Cardiac septum (tissue), 1 donor: ENCODE data around the gene MRPS12. TPM values are rescaled to one million over a fixed set of nuclear protein-coding genes. Genes with fewer than 3 reads are reported as not detected.
A peak's percentile ranks its signal among the peaks of the same experiment; 100 is the strongest.
"Not testable (repeated sequence)": the region's sequence is repeated elsewhere in the genome, so short reads cannot be mapped to it uniquely, and the experiment has no call there.

Experiments used
- DNase-seq: peaks from one replicate; pipeline ENCODE4 v3.0.0-alpha.2; 2020; ENCODE audit warnings: low spot score
- intact Hi-C: fragments of 100-400 bp; cut with DNase I; formaldehyde crosslinking; loops from one replicate; pipeline ENCODE4 v1.14.0; 2022
- long read RNA-seq: library from polyadenylated mRNA; unstranded; transcript quantifications from one replicate; pipeline ENCODE4 v2.0.0, GENCODE V29; 2021
- total RNA-seq: library from RNA; stranded (reverse); fragmentation: NEBNext Ultra II Directional; extraction: Animal tissue kit (Norgen Biotek cat#: 25700); gene quantifications from one replicate; pipeline ENCODE4 v1.2.1, GENCODE V29; 2021
- donor health status: DM: no; HTN: no; CAD: no.

Gene MRPS12
- total RNA-seq = 40.4 TPM
- long read RNA-seq, transcript MRPS12-202 (3 exons, 929 nt) = minor isoform, 10 of 39 reads
- long read RNA-seq, transcript MRPS12-201 (3 exons, 1,207 nt) = major isoform, 22 of 39 reads
- long read RNA-seq, partial matches to known transcripts = 0 of 39 reads
- long read RNA-seq, other reads (novel, unspliced or antisense) = 3 of 39 reads

DNA sequence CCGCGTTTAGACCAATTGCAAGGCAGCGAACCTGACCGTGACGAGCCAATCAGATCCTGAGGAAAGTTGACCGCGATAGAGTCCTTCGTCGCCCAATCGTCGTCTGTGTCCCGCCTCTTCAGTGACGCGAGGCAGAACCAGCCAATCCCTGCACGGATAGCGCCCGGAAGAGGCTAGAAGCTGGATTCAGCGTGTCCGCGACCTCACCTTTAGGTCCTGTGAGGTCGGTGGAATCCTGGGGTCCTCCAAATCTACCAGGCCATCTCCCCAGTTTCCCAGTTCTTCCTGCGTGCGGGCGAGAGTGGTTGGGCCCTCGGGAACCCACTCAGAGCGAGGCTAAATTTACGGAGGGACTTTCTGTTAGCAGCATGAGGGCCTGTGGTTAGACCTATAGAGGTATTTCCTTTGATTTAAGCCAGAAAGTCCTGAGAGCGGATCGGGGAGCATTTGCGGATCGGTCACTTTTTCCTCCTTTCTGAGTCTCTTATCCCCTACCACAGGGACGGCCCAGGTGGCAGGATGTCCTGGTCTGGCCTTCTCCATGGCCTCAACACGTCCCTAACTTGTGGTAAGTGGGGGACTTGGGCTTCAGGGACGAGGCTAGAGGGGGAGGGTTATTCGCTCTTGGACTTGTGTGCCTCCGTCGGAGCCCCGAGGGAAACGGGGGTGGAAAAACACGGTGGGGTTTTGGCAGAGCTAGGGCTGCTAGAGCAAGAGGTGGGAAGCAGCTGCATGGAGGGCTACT, at the start of gene MRPS12:
Gene MRPS12 (plus strand): TSS at position 169 of the 745 bp plus-strand sequence. CDS start 351 bp downstream, at position 520.
- intact Hi-C loops = loop anchor here (2.0 to 5.0 kb wide), 4 partner anchors 32 to 529 kb away; partner anchors contain the start of genes FAM98C, NFKBIB and SIRT2
- peak; percentile 99 for DNase-seq

DNA sequence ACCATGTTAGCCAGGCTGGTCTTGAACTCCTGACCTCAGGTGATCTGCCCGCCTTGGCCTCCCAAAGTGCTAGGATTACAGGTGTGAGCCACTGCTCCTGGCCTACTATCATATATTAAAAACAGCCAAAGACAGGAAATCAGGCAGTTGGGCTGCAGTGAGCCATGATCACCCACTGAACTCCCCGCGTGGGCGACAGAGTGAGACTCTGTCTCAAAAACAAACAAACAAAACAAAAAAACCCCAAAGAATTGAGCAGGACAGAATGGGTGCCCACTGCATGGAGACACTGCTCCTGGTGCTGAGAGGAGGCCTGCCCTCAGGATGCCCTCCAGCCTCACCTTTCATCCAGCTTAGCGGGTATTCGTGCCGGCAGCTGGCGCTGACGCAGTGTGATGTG, 47.5 kb upstream of the MRPS12 start:
- intact Hi-C loops = no loop called here
- DNase-seq = no peak

DNA sequence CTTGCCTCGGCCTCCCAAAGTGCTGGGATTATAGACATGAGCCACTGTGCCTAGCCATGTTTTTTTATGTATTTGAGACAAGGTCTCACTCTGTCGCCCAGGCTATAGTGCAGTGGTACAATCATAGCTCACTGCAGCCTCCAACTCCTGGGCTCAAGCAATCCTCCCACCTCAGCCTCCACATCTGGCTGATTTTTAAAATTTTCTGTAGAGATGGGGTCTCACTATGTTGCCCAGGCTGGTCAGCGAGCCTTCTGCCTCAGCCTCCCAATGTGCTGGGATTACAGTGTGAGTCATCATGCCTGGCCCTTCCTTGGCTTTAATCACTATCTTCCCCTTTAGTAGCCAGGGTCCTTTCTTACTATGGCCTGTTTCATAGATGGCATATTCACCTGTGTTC, 46.1 kb upstream of the MRPS12 start:
- DNase-seq, intact Hi-C loops: not testable (repeated sequence)

DNA sequence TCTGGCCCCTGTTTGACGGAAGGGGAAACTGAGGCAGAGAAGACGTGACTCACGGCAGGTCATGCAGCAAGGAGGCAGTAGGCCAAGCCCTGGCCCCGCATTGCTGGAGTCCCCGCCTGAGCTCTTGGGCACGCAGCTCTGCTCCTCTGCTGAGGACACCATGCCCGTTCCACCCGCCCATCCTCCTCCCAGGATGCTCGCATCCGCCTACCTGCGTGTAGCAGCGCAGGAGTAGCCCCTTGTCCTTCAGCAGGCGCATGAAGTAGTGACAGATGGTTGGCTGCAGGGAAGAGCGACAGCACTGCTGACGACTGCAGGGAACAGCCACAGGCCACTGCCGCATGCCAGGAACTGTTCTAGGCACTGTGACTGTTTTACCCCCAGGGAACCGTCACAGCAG, 41.9 kb upstream of the MRPS12 start:
- DNase-seq = no peak
- intact Hi-C loops = no loop called here

DNA sequence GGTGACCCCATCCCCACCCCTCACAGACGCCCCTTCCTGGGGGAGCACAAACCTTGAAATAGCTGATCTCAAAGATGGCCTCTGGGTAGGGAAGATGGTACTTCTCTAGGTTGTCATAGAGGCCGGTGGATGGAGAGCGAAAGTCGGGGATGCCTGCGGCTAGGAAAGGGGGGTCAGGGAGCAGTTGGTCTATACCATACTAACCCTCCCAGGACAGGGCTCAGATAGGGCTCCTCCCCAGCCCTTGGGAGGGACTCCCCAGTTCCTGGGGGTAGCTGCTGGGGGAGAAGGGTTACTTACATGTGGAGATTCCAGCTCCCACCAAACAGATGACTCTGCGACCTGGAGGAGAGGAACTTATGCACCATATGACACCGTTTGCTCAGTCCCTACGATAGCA, 40.9 kb upstream of the MRPS12 start:
- intact Hi-C loops = no loop called here
- no peak for DNase-seq

DNA sequence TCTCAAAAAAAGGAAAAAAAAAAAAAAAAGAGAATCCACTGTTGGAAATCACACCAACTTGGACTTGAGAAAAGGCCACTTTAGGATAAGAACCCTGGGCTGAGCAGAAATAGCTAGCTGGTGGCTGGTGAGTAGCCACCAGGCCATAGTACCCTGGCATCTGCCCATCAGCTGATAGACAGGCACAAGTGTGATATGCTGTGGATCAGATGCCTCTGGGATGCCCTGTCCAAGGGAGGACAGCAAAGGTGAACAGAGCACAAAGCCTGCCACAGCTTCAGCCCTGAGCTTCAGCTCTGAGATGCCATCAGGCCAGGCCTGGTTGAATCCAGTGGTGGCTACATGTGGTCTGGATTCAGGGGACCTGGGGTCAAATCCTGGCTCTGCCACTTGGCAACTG, 40.1 kb upstream of the MRPS12 start:
- intact Hi-C loops = no loop called here
- no peak for DNase-seq

DNA sequence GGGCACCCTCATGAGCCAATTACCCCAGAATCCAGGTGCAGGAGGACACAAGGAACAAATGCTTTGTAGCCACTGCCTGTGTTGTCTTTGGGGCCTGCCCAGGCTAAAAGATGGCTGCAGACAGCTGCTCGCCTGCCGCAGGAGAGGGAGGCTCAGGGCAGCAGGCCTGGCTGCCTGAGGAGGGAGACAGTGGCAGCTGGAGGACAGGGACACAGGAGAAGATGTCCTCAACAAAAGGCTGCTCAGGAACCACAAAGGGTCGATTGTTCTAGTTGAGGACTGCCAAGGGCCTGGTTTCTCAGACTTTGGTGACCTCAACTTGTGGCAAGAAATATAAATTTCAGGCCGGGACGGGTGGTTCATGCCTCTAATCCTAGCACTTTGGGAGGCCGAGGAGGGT, 39.0 kb upstream of the MRPS12 start:
- intact Hi-C loops = no loop called here
- DNase-seq = no peak

DNA sequence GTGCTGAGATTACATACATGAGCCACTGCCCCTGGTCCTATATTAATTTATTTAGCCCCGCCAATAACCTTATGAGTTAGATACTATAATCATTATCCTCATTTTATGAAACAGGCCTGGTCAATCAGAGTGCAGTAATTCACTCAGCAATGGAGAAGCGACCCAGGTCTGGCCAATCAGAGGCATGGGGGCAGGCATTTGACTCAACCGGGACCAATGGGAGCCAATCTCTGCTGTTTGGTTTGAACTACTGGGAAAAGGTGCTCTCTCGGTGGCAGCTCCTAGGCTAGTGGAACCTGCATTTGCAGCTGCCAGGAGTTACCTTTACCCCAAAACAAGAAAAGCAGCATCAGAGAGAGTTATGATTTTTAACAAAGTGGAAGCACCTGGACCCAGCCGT, 37.9 kb upstream of the MRPS12 start:
- no peak for DNase-seq
- intact Hi-C loops = no loop called here

DNA sequence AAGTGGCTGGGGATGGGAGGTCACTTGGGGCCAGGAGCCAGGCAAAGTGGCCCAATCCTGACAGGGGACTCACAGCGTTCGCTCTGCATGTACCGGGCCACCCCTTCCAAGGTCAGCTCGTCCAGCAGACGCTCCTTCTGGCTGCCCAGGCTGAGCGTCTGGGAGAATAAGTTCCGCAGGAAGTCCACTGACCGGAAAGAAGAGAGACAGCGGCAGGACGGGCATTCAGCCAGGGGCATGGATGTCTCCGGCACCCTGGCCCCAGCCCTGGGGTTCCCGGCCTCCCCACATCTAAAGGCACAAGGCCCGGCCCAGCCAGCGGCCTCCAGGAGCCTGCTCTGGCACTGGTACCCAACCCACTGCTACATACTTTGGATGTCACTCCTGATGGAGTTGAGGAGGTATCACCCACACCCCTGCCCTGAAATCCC, 37.4 kb upstream of the MRPS12 start:
- intact Hi-C loops = no loop called here
- DNase-seq = no peak

DNA sequence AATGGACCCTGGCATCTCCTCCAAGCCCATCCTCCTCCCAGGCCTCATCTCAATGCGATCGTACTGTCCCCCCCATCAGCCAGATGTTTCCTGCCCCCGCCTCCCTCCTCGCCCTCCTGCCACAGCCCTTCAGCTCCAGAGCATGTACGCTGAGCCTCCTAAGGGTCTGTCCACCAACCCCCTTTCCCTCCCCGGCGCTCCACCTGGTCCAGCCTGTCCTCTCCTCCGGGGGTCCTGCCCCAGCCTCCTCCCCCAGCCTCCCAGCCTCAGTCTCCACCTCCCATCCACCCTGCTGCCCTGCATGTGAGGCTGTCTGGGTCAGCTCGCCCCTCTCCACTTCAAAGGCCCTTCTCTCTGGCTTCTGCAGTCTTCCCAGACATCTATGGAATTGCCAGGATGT, 35.8 kb upstream of the MRPS12 start:
- intact Hi-C loops = loop anchor here (5.0 kb wide), 1 partner anchor 43 kb away; no protein-coding TSS in a partner anchor
- DNase-seq = no peak

DNA sequence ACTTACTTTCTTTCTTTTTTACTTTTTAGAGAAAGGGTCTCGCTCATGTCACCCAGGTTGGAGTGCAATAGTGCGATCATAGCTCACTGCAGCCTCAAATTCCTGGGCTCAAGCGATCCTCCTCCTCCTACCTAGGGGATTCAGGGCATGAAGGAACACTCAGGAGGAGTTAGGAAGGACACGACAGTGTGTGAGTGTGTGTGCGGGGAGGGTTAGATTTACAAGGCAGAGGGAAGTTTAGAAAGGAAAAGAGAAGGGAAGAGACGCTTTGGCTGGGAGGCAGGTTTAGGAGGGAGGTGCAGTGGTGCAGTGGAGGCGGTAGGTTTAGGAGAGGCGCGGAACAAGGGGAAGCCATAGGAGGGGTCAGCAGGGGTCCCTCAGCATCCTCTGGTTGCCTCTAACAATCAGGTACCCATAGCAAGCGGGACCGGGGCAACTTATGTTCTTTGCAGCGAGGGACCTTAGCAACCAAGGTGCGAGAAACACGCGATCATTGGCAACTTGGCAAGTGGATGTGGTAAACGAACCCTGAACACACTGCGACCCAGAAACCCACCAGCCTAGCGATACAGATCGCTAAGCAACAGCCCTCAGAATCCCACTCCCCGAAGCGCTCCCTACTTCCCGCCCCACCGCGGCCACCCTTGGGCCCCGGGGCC, 31.8 kb upstream of the MRPS12 start:
- intact Hi-C loops = loop anchor here (2.0 to 5.0 kb wide), 2 partner anchors 32 to 47 kb away; partner anchors contain the start of genes MRPS12 and SARS2
- DNase-seq = no peak

DNA sequence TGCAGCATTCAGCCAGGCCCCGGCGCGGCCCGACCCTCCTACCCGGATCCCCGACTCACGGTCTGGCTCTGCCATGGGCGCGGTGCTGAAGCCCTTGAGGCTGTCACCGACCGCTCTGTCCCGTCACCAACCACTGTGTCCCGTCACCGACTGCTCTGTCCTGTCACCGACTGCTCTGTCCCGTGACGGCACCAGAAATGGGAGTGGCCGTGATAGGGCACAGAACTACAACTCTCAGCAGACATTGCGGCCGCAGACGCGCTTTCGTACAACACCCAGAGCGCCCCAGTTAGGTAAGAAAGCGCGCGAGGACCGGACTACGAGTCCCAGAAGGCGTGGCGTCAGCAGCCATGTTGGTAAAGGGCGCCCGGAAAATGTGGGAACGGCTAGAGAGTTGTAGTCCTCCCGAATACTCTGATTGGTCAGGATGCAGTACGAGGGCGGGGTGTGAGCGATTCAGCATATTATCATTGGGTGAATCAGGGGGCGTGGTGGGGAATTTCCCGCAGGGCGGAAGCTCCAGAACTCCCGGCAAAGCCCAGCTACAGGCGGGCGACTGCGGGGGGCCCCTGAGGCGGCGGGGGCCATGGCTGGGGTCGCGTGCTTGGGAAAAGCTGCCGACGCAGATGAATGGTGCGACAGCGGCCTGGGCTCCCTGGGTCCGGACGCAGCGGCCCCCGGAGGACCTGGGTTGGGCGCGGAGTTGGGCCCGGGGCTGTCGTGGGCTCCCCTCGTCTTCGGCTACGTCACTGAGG, 31.1 kb upstream of the MRPS12 start, which contains the start of the genes NFKBIB and SIRT2:
Gene NFKBIB (plus strand): TSS at position 523 of the 755 bp plus-strand sequence. CDS start 64 bp downstream, at position 587.
Gene SIRT2 (minus strand): TSS at position 172 of the 755 bp plus-strand sequence. CDS start 97 bp downstream, at position 75.
- peak; percentile 100 for DNase-seq
- intact Hi-C loops = loop anchor here (2.0 to 5.0 kb wide), 2 partner anchors 31 to 47 kb away; partner anchors contain the start of genes MRPS12 and SARS2

DNA sequence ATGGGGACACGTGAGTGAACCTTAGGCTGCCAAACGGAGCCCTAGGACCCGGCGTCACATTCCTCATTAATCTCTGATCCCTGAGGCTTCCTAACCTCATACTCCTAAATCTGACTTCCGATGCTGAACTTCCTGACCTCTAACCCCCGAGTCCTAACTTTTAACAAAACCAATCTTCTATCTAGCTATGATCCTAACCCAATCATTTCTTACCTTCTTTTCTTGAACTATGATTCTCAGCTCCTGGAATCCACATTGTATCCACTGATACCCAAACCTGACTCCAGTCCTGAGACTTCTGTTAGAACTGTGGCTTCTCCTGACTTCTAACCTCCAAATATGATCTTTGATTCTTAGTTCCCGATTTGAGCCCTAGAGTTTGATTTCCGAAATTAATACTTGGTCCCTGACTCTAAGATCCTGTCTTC, 30.5 kb upstream of the MRPS12 start:
- intact Hi-C loops = no loop called here
- DNase-seq = no peak

DNA sequence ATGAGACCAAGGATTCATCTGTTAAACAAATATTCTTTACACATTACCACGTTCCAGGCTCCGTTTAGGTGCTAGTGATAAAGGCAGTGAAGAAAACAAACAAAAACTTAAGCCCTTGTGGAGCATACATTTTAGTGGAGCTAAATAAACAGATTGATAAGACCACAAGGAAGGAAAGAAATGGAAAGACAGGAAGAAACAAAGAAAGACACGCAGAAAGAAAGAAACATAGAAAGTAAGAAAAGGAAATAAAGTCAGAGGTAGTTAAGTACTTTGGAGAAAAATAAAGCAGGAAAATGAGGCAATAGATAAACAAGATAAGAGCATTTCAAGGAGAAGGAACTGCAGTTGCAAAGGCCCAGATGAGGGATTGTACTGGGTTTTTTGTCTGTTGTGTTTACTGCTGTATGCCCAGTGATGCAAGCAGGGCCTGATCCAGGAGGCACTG, 30.0 kb upstream of the MRPS12 start:
- no peak for DNase-seq
- intact Hi-C loops = no loop called here

DNA sequence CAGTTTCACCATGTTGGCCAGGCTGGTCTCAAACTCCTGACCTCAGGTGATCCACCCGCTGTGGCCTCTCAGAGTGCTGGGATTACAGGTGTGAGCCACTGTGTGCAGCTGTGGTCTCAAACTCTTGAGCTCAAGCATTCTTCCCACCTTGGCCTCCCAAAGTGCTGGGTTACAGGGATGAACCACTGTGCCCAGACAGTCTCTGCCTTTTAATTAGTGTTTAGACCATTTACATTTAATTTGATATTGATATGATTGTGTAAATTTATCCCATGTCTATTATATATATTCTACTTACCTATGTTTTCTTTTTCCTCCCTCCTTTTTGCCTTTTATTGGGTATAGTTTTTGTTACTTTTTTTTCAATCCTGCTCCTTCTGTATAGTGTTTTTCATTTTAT, 29.1 kb upstream of the MRPS12 start:
- intact Hi-C loops = no loop called here
- no peak for DNase-seq

DNA sequence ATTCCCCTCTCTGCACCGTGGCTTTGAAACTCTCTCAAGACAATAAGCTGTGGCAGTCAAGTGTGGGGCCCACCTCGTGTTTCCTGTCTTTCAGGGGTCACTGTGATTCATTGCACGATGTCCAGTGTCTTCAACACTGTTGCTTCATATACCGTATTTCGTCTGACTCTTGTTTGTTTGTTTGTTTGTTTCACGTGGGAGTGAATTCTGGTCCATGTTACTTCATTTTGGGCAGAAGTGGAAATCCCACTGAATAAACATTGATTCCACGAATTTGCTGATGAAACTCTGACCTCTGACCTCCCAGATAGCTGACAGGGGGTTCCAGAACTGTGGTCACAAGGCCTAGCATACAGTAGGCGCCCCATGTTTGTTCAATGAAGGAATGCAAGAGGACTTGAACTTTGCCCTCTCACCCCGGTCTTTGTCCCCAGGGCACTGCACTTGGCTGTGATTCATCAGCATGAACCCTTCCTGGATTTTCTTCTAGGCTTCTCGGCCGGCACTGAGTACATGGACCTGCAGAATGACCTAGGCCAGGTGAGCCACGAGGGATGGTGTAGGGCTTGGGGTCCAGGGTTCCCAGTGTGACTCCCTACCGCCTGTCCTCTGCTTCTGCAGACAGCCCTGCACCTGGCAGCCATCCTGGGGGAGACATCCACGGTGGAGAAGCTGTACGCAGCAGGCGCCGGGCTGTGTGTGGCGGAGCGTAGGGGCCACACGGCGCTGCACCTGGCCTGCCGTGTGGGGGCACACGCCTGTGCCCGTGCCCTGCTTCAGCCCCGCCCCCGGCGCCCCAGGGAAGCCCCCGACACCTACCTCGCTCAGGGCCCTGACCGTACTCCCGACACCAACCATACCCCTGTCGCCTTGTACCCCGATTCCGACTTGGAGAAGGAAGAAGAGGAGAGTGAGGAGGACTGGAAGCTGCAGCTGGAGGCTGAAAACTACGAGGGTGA, 25.9 kb upstream of the MRPS12 start:
- intact Hi-C loops = no loop called here
- no peak for DNase-seq

DNA sequence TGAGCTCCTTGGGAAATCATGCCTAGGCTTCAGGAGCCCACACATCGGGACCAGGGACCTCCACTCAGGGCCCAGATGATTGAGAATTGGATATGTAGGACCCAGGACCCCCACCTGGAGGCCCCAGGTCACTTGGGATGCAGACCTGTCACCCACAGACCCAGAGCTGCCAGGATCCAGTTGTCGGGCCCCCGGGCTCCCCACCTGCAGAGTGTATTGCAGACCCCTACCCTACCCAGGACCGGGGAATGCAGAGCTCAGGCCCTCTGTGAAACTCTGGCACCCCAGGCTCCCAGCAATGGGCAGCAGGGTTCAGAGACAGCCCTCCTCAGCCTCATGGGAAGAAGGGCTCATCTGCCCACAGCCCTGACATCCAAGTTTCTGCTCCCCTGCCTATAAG, 25.1 kb upstream of the MRPS12 start:
- intact Hi-C loops = no loop called here
- DNase-seq = no peak

DNA sequence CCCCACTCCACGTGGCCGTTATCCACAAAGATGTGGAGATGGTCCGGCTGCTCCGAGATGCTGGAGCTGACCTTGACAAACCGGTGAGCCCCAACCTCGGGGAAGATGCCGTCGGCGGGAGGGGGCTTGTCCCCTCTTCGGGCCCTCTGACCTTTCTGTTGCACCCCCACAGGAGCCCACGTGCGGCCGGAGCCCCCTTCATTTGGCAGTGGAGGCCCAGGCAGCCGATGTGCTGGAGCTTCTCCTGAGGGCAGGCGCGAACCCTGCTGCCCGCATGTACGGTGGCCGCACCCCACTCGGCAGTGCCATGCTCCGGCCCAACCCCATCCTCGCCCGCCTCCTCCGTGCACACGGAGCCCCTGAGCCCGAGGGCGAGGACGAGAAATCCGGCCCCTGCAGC, 23.5 kb upstream of the MRPS12 start:
- no peak for DNase-seq
- intact Hi-C loops = no loop called here
